Measurements from ENCODE around the gene SERTAD1.
"Not testable (repeated sequence)": the region's sequence is repeated elsewhere in the genome, so short reads cannot be mapped to it uniquely, and the experiment has no call there.

The SERTAD1 gene

GRCh38 chr19:40463587-40464037 is 37.8 kb upstream of the SERTAD1 start:
- H3K36me3 ChIP-seq (ENCODE audit: insufficient read depth, low read depth, low read length); H3K4me1 ChIP-seq (ENCODE audit: insufficient read depth, low read length); H3K4me3 ChIP-seq (ENCODE audit: low read length); H3K9me3 ChIP-seq (ENCODE audit: insufficient read depth, low read depth, low read length); H3K27ac ChIP-seq (ENCODE audit: low read length); H3K9ac ChIP-seq (ENCODE audit: low read depth, low read length): not testable (repeated sequence)
- peaks cover 26% of the 10 kb centered on the region for H3K27me3 ChIP-seq (ENCODE audit: insufficient read depth, low read length)

- H3K9ac ChIP-seq (ENCODE audit: low read depth, low read length) = no peak overlapping the region
- H3K27ac ChIP-seq (ENCODE audit: low read length) = no peak overlapping the region
- no peaks in the 10 kb centered on the region for H3K36me3 ChIP-seq (ENCODE audit: insufficient read depth, low read depth, low read length)
Measured at GRCh38 chr19:40461669-40462221, 36.0 kb upstream of the SERTAD1 start.

GRCh38 chr19:40460185-40460584 is 34.4 kb upstream of the SERTAD1 start:
- no peaks in the 10 kb centered on the region for H3K4me1 ChIP-seq (ENCODE audit: insufficient read depth, low read length)
- no peak overlapping the region for H3K27ac ChIP-seq (ENCODE audit: low read length)
- H3K36me3 ChIP-seq (ENCODE audit: insufficient read depth, low read depth, low read length) = no peaks in the 10 kb centered on the region
- H3K27me3 ChIP-seq (ENCODE audit: insufficient read depth, low read length) = no peaks in the 10 kb centered on the region; the same call in 1 of the 2 replicates
- no peaks in the 10 kb centered on the region for H3K9me3 ChIP-seq (ENCODE audit: insufficient read depth, low read depth, low read length)
- no peak overlapping the region for H3K4me3 ChIP-seq (ENCODE audit: low read length)
- no peak overlapping the region for H3K9ac ChIP-seq (ENCODE audit: low read depth, low read length)

More at GRCh38 chr19:40461669-40462221, 36.0 kb upstream of the SERTAD1 start:
- H3K4me1 ChIP-seq (ENCODE audit: insufficient read depth, low read length) = 0 out of 2 replicates have a peak, but pooled peaks cover 2% of the 10 kb centered on the region
- no peak overlapping the region for H3K4me3 ChIP-seq (ENCODE audit: low read length)
- no peaks in the 10 kb centered on the region for H3K9me3 ChIP-seq (ENCODE audit: insufficient read depth, low read depth, low read length)
- H3K27me3 ChIP-seq (ENCODE audit: insufficient read depth, low read length) = peaks cover 9% of the 10 kb centered on the region

GRCh38 chr19:40458597-40458974 is 32.8 kb upstream of the SERTAD1 start:
- H3K27ac ChIP-seq (ENCODE audit: low read length) = no peak overlapping the region
- H3K9me3 ChIP-seq (ENCODE audit: insufficient read depth, low read depth, low read length) = no peaks in the 10 kb centered on the region
- no peak overlapping the region for H3K9ac ChIP-seq (ENCODE audit: low read depth, low read length)
- H3K36me3 ChIP-seq (ENCODE audit: insufficient read depth, low read depth, low read length) = no peaks in the 10 kb centered on the region
- H3K4me3 ChIP-seq (ENCODE audit: low read length) = no peak overlapping the region
- H3K4me1 ChIP-seq (ENCODE audit: insufficient read depth, low read length) = no peaks in the 10 kb centered on the region
- H3K27me3 ChIP-seq (ENCODE audit: insufficient read depth, low read length) = no peaks in the 10 kb centered on the region

- H3K27ac ChIP-seq (ENCODE audit: low read length) = no peak overlapping the region
- no peaks in the 10 kb centered on the region for H3K4me1 ChIP-seq (ENCODE audit: insufficient read depth, low read length)
- no peak overlapping the region for H3K4me3 ChIP-seq (ENCODE audit: low read length)
- H3K27me3 ChIP-seq (ENCODE audit: insufficient read depth, low read length) = no peaks in the 10 kb centered on the region
- H3K9me3 ChIP-seq (ENCODE audit: insufficient read depth, low read depth, low read length) = no peaks in the 10 kb centered on the region
- no peaks in the 10 kb centered on the region for H3K36me3 ChIP-seq (ENCODE audit: insufficient read depth, low read depth, low read length)
- H3K9ac ChIP-seq (ENCODE audit: low read depth, low read length) = no peak overlapping the region
Measured at GRCh38 chr19:40457953-40458596, 32.3 kb upstream of the SERTAD1 start.

GRCh38 chr19:40457048-40457447 is 31.3 kb upstream of the SERTAD1 start:
- H3K27me3 ChIP-seq (ENCODE audit: insufficient read depth, low read length) = no peaks in the 10 kb centered on the region
- H3K9me3 ChIP-seq (ENCODE audit: insufficient read depth, low read depth, low read length) = no peaks in the 10 kb centered on the region
- H3K36me3 ChIP-seq (ENCODE audit: insufficient read depth, low read depth, low read length) = no peaks in the 10 kb centered on the region
- H3K4me1 ChIP-seq (ENCODE audit: insufficient read depth, low read length) = no peaks in the 10 kb centered on the region
- no peak overlapping the region for H3K9ac ChIP-seq (ENCODE audit: low read depth, low read length)
- no peak overlapping the region for H3K27ac ChIP-seq (ENCODE audit: low read length)
- no peak overlapping the region for H3K4me3 ChIP-seq (ENCODE audit: low read length)

- H3K27me3 ChIP-seq (ENCODE audit: insufficient read depth, low read length); H3K4me3 ChIP-seq (ENCODE audit: low read length); H3K36me3 ChIP-seq (ENCODE audit: insufficient read depth, low read depth, low read length); H3K4me1 ChIP-seq (ENCODE audit: insufficient read depth, low read length); H3K9me3 ChIP-seq (ENCODE audit: insufficient read depth, low read depth, low read length); H3K9ac ChIP-seq (ENCODE audit: low read depth, low read length); H3K27ac ChIP-seq (ENCODE audit: low read length): not testable (repeated sequence)
Measured at GRCh38 chr19:40453943-40454342, 28.2 kb upstream of the SERTAD1 start.

DNA sequence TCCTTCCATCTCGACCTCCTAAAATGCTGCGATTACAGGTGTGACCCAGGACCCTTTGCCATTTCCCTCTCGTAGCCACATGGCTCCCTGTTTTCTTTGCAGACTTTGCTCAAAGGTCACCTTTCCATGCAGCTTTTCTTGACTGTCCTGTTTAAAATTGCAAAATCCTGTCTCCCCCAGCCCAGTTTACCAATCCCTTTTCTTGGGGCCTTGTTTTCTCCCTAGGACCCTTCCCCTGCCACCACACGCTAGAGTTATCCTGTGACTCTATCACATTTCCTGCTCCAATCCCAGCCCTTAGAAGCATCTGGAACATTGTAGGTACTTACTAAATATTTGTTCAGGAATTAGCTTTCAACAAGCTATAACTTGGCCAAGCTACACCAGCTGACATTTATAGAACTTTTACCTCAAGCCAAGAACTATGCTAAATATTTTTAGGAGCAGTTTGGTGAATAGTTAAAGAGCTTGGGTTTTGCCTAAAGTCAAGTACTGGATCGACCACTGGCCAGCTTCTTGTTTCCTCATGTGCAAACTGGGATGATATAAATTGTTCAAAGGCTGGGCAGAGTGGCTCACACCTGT is 27.5 kb upstream of the SERTAD1 start:
- Histone ChIP-seq H3K4me3 (ENCODE audit: low read length) (no peak overlapping the region), H3K9ac (ENCODE audit: low read depth, low read length) (no peak overlapping the region), H3K36me3 (ENCODE audit: insufficient read depth, low read depth, low read length) (no peaks in the 10 kb centered on the region), H3K4me1 (ENCODE audit: insufficient read depth, low read length) (peaks cover 4% of the 10 kb centered on the region; the same call in 1 of the 2 replicates), H3K27me3 (ENCODE audit: insufficient read depth, low read length) (no peaks in the 10 kb centered on the region), H3K9me3 (ENCODE audit: insufficient read depth, low read depth, low read length) (no peaks in the 10 kb centered on the region), H3K27ac (ENCODE audit: low read length) (no peak overlapping the region)

GRCh38 chr19:40452016-40452415 is 26.2 kb upstream of the SERTAD1 start:
- Histone ChIP-seq H3K27me3 (ENCODE audit: insufficient read depth, low read length) (no peaks in the 10 kb centered on the region), H3K9ac (ENCODE audit: low read depth, low read length) (no peak overlapping the region), H3K4me3 (ENCODE audit: low read length) (no peak overlapping the region), H3K9me3 (ENCODE audit: insufficient read depth, low read depth, low read length) (no peaks in the 10 kb centered on the region), H3K27ac (ENCODE audit: low read length) (no peak overlapping the region), H3K36me3 (ENCODE audit: insufficient read depth, low read depth, low read length) (no peaks in the 10 kb centered on the region; the same call in 1 of the 2 replicates), H3K4me1 (ENCODE audit: insufficient read depth, low read length) (peaks cover 4% of the 10 kb centered on the region; the same call in 1 of the 2 replicates)

DNA sequence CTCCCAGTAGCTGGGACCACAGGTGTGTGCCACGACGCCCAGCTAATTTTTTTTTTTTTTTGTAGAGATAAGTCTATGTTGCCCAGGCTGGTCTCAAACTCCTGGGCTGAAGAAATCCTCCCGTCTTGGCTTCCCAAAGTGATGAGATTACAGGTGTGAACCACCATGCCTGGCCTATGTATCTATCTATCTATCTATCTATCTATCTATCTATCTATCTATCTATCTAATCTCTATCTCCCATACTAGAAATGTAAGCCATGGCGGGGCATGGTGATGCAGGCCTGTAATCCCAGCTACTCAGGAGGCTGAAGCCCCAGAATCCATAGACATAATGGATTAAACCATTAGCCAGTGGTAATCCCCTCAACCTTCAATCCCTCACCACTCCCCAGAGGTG is 24.9 kb upstream of the SERTAD1 start:
- Histone ChIP-seq H3K27me3 (ENCODE audit: insufficient read depth, low read length) (no peaks in the 10 kb centered on the region), H3K4me3 (ENCODE audit: low read length) (no peak overlapping the region), H3K9me3 (ENCODE audit: insufficient read depth, low read depth, low read length) (no peaks in the 10 kb centered on the region), H3K36me3 (ENCODE audit: insufficient read depth, low read depth, low read length) (no peaks in the 10 kb centered on the region; the same call in 1 of the 2 replicates), H3K27ac (ENCODE audit: low read length) (no peak overlapping the region), H3K9ac (ENCODE audit: low read depth, low read length) (no peak overlapping the region), H3K4me1 (ENCODE audit: insufficient read depth, low read length) (peaks cover 4% of the 10 kb centered on the region; the same call in 1 of the 2 replicates)

DNA sequence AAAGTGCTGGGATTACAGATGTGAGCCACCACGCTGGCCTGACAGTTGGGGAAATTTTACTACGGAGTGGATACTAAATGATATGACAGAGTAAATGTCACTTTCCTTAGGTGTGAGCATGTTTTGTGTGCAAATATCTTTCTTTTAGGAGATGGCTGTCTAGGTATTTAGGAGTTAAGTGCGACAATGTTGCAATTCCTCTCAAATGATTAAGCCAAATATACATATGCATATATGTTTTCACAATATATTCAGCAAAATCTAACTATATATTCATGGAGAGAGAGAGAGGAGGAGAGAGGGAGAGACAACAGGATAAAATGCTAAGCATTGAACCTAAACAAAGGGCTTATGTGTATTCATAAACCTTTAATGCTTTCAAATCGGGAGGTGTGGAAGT is 23.7 kb upstream of the SERTAD1 start:
- H3K9ac ChIP-seq (ENCODE audit: low read depth, low read length) = no peak overlapping the region
- H3K4me3 ChIP-seq (ENCODE audit: low read length) = no peak overlapping the region
- H3K27ac ChIP-seq (ENCODE audit: low read length) = no peak overlapping the region
- H3K4me1 ChIP-seq (ENCODE audit: insufficient read depth, low read length) = peaks cover 4% of the 10 kb centered on the region; the same call in 1 of the 2 replicates
- H3K27me3 ChIP-seq (ENCODE audit: insufficient read depth, low read length) = no peaks in the 10 kb centered on the region
- no peaks in the 10 kb centered on the region; the same call in 1 of the 2 replicates for H3K36me3 ChIP-seq (ENCODE audit: insufficient read depth, low read depth, low read length)
- H3K9me3 ChIP-seq (ENCODE audit: insufficient read depth, low read depth, low read length) = no peaks in the 10 kb centered on the region

DNA sequence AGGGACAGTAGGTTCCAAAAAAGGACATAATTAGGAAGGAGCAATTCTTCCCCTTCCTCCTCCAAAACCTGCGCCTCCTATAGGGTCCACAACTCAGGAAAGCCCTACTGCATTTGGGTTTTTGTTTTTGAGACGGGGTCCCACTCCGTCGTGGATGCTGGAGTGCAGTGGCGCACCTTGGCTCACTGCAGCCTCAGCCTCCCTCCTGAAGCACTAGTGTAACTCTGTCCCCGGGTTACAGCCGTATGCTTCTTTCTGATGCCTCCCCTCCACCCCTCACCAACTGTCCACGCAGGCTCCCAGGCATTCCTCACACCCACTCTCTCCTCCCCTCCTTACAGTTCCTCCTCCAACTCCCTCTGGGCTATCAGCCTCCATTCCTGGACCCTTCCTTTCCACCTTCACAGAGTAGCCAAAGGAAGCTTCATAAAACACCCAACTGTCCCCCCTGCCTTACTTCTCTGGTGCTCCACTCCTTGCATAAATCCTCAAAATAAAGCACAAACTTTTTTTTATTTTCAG is 20.5 kb upstream of the SERTAD1 start:
- Histone ChIP-seq H3K9me3 (ENCODE audit: insufficient read depth, low read depth, low read length) (no peaks in the 10 kb centered on the region), H3K36me3 (ENCODE audit: insufficient read depth, low read depth, low read length) (peaks cover 10% of the 10 kb centered on the region), H3K27me3 (ENCODE audit: insufficient read depth, low read length) (no peaks in the 10 kb centered on the region), H3K9ac (ENCODE audit: low read depth, low read length) (no peak overlapping the region), H3K27ac (ENCODE audit: low read length) (no peak overlapping the region), H3K4me1 (ENCODE audit: insufficient read depth, low read length) (peaks cover 10% of the 10 kb centered on the region; the same call in 1 of the 2 replicates), H3K4me3 (ENCODE audit: low read length) (no peak overlapping the region)
